NCI-H2196 treated with DMSO at 0.1 percent for 48 hours (cell line): ENCODE results near the gene YOD1.

Source experiments
- DNase-seq: peaks from one replicate; lab custom pipeline; 2025; ENCODE audit not compliant: unreplicated experiment; lab: John Stamatoyannopoulos, UW

Gene YOD1

DNA sequence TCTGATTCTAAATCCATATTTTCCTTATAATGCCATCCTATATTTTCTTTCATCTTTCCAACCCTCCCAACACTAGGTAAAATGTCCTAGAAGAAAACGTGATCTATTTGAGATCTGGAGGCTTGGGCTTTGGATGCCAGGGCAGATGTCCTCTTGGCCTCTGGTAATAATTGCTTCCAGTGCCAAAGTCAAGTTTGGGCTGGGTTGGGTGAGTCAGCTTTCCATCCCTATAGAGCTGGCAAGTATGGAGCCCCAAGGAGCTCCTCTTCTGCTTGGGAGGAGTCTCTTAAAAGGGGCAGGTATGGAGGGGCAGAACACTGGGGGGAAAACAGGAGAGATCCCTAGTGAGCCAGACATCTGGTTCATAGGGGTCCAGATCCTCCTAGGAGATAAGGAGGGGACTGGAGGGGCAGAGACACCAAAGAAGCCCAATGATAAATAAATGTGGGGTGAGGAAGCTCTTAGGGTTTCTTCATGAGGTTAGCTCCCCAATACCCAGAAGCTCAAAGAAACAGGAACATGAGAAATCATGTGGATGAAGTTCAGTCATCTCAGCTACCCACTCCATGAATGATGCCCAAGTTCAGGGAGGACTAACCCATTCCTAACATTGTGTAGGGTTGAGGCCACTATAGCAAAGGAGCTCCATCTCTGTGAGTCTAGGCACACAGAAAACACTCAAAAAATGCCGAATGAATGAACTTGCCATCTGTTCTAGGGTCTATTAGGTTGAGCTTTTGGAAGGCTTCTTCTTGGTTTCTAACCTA is 21.9 kb downstream of the YOD1 start:
- DNase-seq = no peak

DNA sequence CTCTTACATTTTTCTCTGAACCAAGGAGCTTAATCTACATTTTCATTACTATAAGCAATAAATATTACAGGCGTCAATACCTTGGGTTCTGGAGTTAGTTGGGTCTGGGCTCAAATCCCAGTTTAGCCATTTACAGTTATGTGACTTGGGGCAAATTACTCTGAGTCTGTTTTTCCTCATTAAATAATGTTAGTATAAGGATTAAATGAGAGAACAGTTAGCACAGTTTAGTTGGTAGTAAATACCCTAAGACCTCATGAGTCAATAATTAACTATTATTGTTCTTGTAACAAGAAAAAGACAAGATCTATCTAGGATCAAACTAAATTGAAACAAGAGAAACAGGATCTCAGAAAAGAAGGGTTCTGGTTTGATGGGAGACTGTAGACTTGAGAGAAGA is 23.1 kb downstream of the YOD1 start:
- no peak for DNase-seq

DNA sequence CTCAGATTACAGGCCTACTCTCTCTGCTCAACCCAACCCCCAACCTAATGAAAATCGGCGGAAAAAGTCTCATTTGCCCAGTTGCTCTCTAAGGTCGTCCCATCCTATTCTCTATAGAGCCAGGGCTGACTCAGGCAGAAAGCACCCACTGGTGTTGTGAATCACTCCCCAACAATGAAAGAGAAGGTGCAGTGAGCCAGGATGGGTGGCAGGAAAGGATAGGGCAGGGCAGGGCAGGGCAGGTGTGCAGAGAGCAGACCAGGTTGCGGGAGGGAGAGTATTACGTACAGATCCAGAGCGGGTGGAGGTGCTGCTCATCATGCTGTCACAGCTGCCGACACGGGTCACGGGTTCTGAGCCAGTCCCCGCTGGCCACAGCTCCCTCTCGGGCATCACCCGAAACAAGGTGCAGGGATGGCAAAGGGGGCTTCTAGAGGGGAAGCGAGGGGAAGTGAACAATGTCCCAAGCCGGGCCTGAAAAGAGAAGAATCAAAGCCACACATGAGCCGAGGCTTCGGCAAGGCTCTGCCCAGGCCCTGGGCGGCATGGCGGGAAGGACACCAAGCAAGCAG is 23.7 kb downstream of the YOD1 start:
- no peak for DNase-seq

DNA sequence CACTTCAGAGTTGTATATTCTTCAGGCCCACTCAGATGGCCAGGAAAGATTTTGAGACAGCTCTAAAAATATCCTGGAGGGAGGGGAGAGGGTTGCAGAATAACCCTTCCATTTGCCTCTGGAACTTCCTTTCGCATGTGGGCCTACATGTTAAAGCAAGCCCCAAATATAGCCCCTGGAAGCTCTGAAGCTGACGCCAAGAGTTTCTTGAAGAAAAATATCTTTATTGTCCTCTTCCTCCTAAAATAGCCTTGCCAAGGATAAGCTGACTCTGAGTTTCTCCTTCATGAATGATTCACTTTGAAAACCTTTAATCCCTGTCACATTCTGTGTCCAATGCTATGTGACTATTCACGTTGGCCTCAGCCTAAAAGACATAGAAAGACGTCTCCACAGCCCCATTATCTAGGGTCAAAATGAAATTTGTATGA is 24.9 kb downstream of the YOD1 start:
- no peak for DNase-seq

DNA sequence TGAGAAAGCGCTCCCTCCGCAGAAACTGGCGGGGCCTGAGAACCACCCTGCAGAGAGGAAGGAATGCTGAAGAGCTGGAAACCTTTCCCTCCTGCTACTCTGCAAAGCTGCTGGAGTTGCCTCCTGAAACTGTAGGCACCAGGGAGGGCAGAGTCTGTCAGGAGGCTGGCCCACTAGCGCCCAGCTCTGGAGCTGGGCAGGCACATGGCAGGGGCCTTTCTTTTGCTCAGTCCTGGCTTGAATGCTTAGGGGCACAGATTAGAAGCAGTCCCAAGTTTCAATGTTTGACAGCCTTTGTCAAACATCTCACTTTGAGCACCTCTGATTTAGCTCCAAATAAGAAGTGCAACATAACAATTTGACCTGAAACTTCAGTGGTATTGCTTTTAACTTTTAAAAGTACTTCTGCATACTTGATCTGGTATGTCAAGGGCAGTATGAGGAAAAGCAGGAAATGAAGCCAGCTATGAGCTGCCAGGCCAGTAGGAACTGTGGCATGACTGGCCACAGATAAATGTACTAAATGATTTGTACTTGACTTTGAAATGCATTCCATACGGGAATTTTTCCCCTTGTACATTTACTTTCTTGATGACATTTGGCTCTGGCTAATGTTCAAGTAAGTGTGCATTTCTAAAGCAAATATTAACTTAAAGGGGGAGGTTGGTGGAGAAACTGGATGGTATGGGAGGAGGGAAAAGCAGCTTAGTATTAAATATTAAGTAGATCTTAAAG is 25.7 kb downstream of the YOD1 start:
- no peak for DNase-seq

DNA sequence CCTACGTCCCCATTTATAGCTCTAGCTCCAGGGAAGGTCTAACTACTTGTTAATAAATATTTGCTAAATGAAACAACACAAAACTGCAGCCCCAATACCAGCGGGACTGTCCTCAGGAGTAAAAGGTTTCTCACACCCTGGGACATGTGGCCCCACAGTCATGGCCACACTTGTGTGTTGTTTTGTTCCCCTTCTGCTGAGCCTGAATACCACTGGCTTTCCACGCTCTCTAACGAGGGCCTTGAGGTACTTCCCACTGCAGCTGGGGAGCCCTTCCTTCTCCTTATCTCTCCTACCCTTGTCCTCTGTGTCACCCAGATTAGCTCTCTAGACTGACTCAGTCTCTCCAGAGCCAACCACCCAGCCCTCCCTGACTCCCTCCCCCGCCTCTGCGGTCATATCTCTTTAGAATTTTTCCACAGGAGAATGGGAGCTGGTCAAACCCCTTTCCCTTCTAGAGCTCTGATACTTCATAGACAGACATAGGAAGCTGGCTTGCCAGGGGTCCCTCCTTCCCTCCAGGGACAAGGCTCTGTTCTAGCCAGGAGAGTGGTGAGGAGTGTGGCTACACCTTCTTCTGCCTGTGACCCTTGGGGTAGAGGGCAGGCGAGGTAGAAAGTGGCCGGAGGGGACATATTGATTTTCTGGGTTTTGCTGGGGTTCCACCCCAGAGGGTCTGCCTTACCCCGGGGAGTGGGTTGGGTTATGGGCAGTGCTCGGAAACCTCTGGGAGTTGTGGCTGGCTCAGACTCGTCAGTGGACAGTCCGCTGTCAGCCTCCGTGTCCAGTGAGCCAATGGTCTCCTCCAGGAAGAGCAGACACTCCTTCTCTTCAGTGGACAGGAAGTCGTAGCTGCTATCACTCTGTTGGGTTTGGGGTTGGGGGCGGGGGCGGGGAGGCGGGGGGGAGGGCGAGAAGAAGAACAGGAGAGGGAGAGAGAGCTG is 26.5 kb downstream of the YOD1 start:
- no peak for DNase-seq

DNA sequence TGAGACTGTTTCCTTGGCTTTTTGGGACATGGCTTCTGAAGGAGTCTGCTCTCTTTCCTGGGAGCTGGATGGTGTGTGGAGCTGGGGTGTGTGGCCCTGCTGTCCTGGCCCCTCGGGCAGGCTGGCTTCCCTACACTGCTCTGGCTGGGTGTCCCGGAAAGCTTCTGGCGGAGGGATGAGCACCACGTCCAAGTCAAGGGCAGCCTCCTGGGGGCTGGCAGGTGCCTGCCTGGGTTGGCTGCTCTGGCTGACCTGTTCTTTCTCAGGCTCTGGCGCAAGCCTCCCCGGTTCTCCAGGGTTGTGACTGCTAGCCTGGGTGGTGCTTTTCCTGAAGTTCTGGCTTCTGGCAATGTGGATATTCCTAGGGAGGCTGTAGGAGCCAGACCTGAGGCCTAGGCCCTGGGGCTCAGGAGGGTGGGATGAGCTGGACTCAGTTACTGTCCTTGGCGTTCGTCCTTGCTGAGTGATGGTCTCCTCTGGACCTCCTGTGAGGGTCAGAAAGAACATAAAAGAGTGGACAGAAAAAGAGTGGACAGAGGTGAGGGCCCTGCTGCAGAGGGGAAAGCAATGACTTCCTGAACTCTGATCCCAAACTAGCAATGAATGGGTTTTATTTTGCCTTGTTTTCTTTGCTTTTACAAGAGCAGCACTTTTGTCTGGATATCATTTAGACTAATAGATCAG is 27.9 kb downstream of the YOD1 start:
- no peak for DNase-seq

DNA sequence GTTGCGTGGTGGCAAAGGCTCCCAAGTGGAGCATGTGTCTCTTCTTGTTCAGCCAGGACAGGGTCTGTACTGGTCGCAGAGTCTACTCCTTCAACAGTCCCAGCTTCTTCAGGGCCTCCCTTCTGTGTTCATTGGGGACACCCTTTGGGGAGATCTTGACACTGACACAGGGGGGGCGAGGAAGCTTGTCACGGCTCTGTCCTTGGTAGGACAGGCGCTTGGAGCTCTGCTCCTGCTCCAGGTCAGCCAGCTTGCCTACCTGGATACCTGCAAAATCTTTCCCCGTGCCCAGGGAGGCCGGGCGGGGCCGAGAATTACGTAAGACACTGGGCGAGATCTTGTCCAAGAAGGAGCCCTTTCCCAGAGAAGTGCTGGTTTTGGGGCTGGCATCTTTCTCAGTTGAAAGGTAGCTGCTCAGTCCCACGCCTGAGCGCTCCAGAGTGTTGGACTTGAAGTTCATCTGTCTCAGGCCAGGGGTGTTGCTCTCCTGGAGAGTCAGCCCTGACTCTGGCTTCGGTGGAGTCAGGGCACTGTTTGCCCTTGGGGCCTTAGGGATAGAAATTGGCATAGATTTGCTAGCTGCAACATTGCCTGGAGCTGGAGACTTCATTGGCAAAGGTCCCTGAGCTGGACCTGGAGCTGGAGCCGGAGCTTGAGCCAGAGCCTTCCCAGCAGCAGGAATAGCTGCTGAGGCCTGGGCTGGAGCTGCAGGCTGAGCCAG is 29.0 kb downstream of the YOD1 start:
- no peak for DNase-seq

DNA sequence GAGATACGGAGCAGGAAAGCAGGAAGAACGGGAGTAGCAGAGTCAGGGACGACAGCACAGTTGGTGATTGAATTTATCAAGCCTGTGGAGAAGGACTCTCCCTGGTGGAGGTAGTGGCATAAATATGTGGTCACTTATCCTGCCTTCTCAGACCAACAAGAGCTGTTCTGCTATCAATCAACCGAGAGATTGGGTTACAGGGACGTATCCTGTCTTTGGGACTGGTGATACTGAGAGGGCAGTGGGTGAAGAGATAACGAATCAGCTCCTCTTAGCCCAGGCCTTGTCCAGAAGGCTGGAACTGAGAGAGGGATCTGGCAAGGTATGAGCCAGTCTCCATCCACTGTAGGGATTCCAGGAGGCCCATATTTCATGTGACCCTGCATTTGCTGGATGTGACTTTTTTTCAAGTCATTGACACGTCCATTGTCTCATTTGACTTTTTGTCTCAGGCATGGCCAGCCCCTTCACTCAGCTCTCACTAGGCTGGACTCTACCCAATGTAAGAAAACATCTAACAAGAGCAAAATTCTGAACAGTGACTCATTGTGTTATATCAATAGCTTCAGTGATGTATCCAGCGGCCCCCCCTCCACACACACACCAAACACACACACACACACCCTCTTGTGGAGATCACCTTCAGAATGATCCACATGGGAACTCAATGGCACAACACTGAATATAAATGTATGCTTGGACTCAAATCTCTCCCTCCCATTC is 29.7 kb downstream of the YOD1 start:
- no peak for DNase-seq

DNA sequence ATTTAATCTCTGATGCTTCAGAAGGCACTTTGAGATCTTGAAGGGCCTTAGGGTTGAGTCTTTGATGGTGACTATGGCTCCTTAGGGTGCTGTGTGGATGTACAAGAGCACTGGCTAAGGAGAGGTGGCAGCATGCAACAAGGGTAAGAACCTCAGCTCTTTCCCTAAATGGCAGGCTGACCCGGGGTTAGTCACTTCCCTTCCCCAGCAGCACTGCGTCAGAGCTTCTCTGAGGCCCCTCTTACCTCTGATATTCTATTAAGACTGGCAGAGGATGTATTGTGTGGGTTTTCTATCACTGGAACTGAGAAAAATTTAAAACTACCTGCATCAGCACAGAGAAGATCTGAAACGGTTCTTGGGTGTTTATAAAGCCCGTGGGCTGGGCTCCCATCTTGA is 30.3 kb downstream of the YOD1 start:
- DNase-seq = no peak

DNA sequence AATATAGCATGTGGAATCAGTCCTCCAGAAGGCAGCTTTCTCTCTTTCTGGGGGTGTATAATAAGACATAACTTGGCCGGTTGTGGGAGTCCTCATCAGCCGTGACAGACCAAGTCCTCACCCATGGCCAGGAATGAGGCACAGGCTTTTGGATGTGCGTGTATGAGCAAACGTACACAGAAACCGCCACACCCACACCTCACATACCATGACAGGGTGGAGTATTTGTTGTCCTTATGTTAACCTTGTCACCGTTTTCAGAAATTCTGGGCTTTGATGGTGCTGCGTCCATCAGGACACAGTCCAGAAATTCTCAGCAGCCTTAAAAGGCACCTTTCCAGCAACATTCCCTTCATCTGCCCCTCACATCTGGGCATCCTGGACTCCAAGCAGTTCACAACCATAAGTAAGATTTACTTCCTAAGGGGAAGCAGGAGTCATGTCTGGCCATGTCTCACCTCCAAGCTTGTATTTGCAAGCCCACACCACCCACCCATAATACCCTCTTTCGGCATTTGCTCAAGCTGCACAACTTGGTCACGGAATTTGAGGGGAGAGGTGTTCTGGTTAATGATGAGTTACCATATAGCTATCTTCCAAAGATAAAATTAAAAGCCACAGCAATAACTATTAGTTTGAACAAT is 30.8 kb downstream of the YOD1 start:
- DNase-seq = no peak

DNA sequence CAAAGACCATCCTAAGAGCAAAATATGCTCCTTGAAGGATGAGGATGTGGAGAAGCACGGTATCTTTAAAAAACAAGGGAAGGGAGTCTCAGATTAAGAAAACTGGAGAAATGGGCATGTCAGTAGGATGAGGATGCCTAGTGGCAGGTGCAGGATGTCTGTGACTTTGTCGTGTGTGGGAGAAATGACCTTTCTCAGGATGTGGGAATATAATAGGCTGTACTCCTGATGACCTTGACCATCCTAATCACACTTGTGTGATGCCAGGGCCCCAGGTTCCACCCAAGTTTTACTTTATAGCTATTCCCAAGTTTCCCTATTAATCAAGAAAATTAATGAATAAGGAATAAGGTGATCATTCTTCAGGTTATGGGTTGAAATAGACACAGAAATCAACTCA is 31.3 kb downstream of the YOD1 start:
- no peak for DNase-seq

DNA sequence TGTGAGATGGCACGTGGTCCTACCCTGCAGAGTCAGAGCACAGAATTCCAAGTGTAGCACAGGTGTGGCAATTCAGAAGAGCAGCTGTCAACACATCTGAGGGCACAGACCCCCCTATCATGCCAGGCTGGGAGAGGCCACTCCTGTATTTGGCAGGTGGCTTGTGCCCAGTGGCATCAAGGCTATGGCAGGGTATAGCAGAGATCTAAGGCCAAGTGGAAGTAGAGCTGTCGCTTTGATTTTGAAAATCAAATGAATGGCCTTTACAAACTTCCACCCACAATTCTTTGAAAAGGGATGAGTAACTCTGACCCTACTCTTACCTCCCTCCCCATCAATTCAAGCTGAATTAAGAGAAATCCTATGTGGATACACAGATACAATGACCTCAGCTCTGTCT is 31.8 kb downstream of the YOD1 start:
- DNase-seq = no peak

DNA sequence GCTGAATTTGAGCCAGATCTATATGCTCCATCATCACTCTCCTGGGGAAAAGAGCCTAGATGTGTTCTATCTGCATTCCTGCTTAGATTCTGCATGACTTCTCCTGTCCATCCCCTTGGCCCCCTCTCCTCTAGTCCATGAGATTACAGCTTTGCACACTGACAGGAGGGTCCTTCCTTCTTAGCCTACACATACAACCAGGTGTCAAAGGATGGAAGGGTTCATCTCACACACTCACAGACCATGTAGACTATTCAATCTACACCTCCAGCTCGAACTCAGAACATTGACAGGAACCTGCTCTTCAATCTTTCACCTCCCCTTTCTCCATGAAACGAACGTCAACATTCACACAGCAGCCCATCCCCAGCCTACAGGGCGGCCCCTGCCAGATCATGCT is 32.3 kb downstream of the YOD1 start:
- DNase-seq = no peak

DNA sequence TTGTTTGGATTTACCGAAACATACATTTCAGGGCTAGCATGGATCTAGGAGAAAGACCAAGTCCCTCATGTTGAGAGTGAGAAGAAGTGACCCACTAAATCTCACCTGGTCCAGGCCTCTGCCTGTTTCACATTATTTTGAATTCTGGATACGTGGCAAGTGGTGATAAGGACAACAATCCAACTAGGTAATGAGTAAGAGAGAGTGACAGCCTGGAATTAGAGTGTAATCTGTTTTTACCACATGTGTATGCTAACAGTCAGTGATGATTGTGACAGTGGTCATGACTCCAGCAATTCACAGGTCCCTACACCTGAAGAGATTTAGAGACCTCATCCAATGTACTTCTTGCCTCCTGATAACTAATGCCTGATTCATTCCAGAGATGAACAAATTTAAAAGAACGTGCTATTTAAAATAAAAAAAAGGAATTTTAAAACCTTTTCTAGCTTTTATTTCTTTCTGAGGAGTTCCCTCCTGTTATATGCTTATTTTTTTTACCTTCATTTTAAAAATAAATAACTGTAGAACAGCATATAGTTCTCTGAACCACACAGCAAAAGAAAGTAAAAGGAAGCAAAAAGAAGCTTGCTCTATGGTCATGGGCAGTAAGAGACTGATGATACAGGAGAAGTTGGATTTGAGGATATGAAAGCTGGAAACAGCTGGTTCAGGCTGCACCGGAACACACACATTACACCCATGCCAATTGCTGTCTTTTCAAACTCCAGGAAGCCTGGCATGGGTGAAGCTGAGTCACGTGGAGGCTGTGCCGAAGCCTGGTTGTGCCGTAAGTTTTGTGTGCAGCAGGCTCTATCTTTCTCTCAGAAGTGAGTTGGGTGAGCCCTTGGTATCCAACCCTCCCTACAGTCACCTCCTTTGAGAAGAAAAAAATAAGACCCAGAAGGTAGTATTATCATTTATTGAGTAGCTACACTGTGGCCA is 33.1 kb downstream of the YOD1 start:
- DNase-seq = no peak

DNA sequence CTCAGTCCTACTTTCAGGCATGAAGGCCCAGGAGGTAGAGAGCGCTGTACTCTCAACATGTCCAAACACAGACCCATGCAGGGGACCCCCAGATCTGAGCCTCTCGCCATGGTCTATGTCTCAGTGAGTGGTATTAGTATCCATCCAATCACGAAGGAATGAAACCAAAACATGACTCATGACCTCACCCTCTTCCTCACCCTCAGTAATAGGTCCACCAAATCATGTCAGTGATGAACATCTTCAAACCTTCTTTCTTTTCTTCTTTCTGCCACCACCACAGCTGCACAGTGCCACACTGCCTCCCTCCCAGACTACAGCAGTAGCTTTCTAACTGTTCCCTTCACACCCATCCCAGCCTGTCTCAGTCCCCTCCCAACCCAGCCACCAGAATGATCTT is 35.2 kb downstream of the YOD1 start:
- DNase-seq = no peak

DNA sequence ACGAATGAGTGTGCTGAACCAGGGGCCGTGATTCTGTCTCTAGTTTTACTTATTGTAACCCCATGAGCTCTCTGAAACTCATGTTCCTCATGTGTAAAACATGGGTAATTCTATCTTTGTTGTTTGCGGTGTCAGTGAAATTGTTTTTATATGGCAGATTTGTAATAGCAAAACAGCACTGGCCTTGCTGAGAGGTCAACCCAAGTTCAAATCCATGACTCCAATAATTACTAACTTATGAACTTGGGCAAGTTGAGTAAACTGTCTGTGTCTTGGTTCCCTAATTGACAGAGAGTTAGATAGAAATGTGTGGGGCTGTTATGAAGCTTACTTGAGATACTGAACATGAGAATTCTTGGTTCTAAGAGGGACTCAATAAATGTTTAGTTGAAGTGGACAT is 36.3 kb downstream of the YOD1 start:
- DNase-seq = no peak
